K562 (cell line): Measurements from ENCODE around the gene PATL2. TPM values are rescaled to one million over a fixed set of nuclear protein-coding genes. Genes with fewer than 3 reads are reported as not detected.
A peak's percentile ranks its signal among the peaks of the same experiment; 100 is the strongest.

Experiments
- ATAC-seq: fragments of 200-7000 bp; cut with Tn5 transposase; 3 replicates; pipeline ENCODE4 v1.9.1; 2020; ENCODE audit warnings: moderate library complexity
- BruUV-seq: library from RNA; stranded (reverse); fragments of 400-500 nt; replicated peaks from 2 replicates; lab custom pipeline; 2021; lab: Mats Ljungman, UMichigan
- CTCF ChIA-PET: fragments of 300-600 bp; formaldehyde crosslinking; extraction: SDS; loops from one replicate; lab custom pipeline; 2021; ENCODE audit warnings: low intra/inter-chr PET ratio; lab: Yijun Ruan, JAX
- POLR2A ChIA-PET: fragments of 300-600, 350-650 bp; sonication (Branson Sonifier 250); formaldehyde crosslinking; extraction: SDS; loops from one replicate; lab custom pipeline; 2021; ENCODE audit warnings: antibody characterized with exemption, inconsistent platforms; lab: Yijun Ruan, JAX
- DNase-seq, 4 experiments: peaks; one replicate each; pipeline versions ENCODE4 v3.0.0 to v3.0.0-alpha.2; 2011 to 2018; ENCODE audit warnings: low spot score in 3 of 4, mixed read lengths in 3 of 4; ENCODE audit errors: extremely low read depth in 1 of 4
- FAIRE-seq: peaks from 2 replicates; lab custom pipeline; 2011; peaks lifted over from hg19 to GRCh38; lab: Jason Lieb, UNC
- H2AFZ ChIP-seq: 2 replicates; pipeline ENCODE4 v1.6.0; 2011; ENCODE audit warnings: low read depth, low read length, control low read depth, inconsistent platforms
- H3K27ac ChIP-seq: fragments of 200-600 bp; 3 replicates; pipeline ENCODE4 v1.8.0; 2011; ENCODE audit warnings: low read depth, mild to moderate bottlenecking, control low read depth, inconsistent platforms, low read length, moderate library complexity, mixed read lengths; ENCODE audit errors: extremely low read depth
- H3K27me3 ChIP-seq, 2 experiments: fragments of 300-600 bp in 1 of 2; 2 replicates in 1 of 2; 3 replicates in 1 of 2; pipeline versions ENCODE4 v1.6.0 to v1.8.0; 2011; ENCODE audit warnings: inconsistent platforms in 2 of 2, low read length in 2 of 2, mild to moderate bottlenecking in 1 of 2, mixed read lengths in 1 of 2, moderate library complexity in 1 of 2; ENCODE audit not compliant: control insufficient read depth in 2 of 2, insufficient read depth in 2 of 2
- H3K36me3 ChIP-seq: fragments of 300-600 bp; 3 replicates; pipeline ENCODE4 v1.8.0; 2011; ENCODE audit warnings: mild to moderate bottlenecking, low read length, inconsistent platforms; ENCODE audit not compliant: control insufficient read depth, insufficient read depth
- H3K4me1 ChIP-seq, 2 experiments: fragments of 200-600 bp in 1 of 2; replicated peaks in 1 of 2; 2 replicates in 1 of 2; 3 replicates in 1 of 2; pipeline versions ENCODE4 v1.5.1 to v1.8.0; 2011; ENCODE audit warnings: inconsistent platforms in 2 of 2, low read length in 2 of 2, mild to moderate bottlenecking in 1 of 2, mixed read lengths in 1 of 2, moderate library complexity in 1 of 2; ENCODE audit not compliant: control insufficient read depth in 2 of 2, insufficient read depth in 2 of 2
- H3K4me2 ChIP-seq: 2 replicates; pipeline ENCODE4 v1.6.1; 2011; ENCODE audit warnings: low read length, control low read depth, inconsistent platforms, mixed read lengths; ENCODE audit not compliant: insufficient read depth
- H3K4me3 ChIP-seq: fragments of 200-600 bp; sonication (generic), shearing (Covaris generic); 2 replicates; pipeline ENCODE4 v1.5.1; 2016; ENCODE audit warnings: control low read depth, inconsistent platforms
- H3K79me2 ChIP-seq: fragments of 200-600 bp; 3 replicates; pipeline ENCODE4 v1.8.0; 2011; ENCODE audit warnings: low read length, inconsistent platforms; ENCODE audit not compliant: control insufficient read depth, insufficient read depth
- H3K9ac ChIP-seq, 2 experiments: 2 replicates each; pipeline versions ENCODE4 v1.6.0 to v1.6.1; 2011; ENCODE audit warnings: low read depth in 2 of 2, low read length in 2 of 2, control low read depth in 1 of 2, inconsistent platforms in 1 of 2, mild to moderate bottlenecking in 1 of 2, mixed read lengths in 1 of 2; ENCODE audit not compliant: insufficient read depth in 1 of 2
- H3K9me1 ChIP-seq: one replicate; pipeline ENCODE4 v1.6.0; 2011; ENCODE audit warnings: inconsistent platforms, mild to moderate bottlenecking, low read length, moderate library complexity; ENCODE audit not compliant: control insufficient read depth, insufficient read depth
- H3K9me3 ChIP-seq: replicated peaks from 2 replicates; pipeline ENCODE4 v1.5.1; 2011; ENCODE audit warnings: low read depth, low read length, inconsistent platforms; ENCODE audit not compliant: control insufficient read depth, insufficient read depth
- H4K20me1 ChIP-seq: replicated peaks from 2 replicates; pipeline ENCODE4 v1.6.1; 2011; ENCODE audit warnings: low read length, inconsistent platforms, mixed read lengths; ENCODE audit not compliant: control insufficient read depth, insufficient read depth
- FOXP1 ChIP-seq: sonication (generic); formaldehyde crosslinking; IDR thresholded peaks from 2 replicates; pipeline ENCODE4 v1.8.0; 2022; ENCODE audit warnings: mild to moderate bottlenecking, missing genetic modification reagents
- GABPB1 ChIP-seq: sonication (generic); formaldehyde crosslinking; IDR thresholded peaks from 2 replicates; pipeline ENCODE4 v1.8.0; 2022; ENCODE audit warnings: mild to moderate bottlenecking, missing genetic modification reagents
- GATAD2B ChIP-seq: fragments of 450-650 bp; IDR thresholded peaks from 2 replicates; pipeline ENCODE4 v1.6.1; 2017; ENCODE audit warnings: mild to moderate bottlenecking, borderline replicate concordance
- HNRNPH1 ChIP-seq: fragments of 200-400 bp; formaldehyde crosslinking; optimal IDR thresholded peaks from 2 replicates; pipeline ENCODE3; 2017; ENCODE audit warnings: low read depth, mild to moderate bottlenecking, low read length, moderate library complexity
- HNRNPUL1 ChIP-seq: fragments of 200-400 bp; formaldehyde crosslinking; IDR thresholded peaks from 2 replicates; pipeline ENCODE4 v1.6.1; 2017; ENCODE audit warnings: low read length
- MCM7 ChIP-seq, 2 experiments: fragments of 450-650 bp; IDR thresholded peaks; 2 replicates each; pipeline ENCODE4 v1.6.1; 2016 to 2018
- MIER1 ChIP-seq: fragments of 450-650 bp; IDR thresholded peaks from 2 replicates; pipeline ENCODE4 v1.6.1; 2016; ENCODE audit warnings: antibody characterized with exemption, mild to moderate bottlenecking, low read depth
- RBM14 ChIP-seq: fragments of 200-400 bp; formaldehyde crosslinking; IDR thresholded peaks from 2 replicates; pipeline ENCODE4 v1.6.1; 2018; ENCODE audit warnings: low read depth, mild to moderate bottlenecking, low read length, moderate library complexity, borderline replicate concordance; ENCODE audit not compliant: insufficient read depth
- RCOR1 ChIP-seq, 2 experiments: IDR thresholded peaks; 2 replicates each; pipeline ENCODE4 v1.6.1; 2012; ENCODE audit warnings: low read depth in 2 of 2, low read length in 2 of 2, borderline replicate concordance in 1 of 2, improper control_type of control experiment in 1 of 2
- TFAP4 ChIP-seq: sonication (generic); formaldehyde crosslinking; IDR thresholded peaks from 2 replicates; pipeline ENCODE4 v1.8.0; 2022; ENCODE audit warnings: missing genetic modification reagents, mild to moderate bottlenecking, moderate library complexity, borderline replicate concordance
- ZKSCAN3 ChIP-seq: fragments of 250-450 bp; sonication (Bioruptor Pico); IDR thresholded peaks from 2 replicates; pipeline ENCODE4 v1.4.0; 2020
- ZNF316 ChIP-seq: fragments of 450-650 bp; IDR thresholded peaks from 2 replicates; pipeline ENCODE4 v1.6.1; 2016
- ZNF592 ChIP-seq: fragments of 450-650 bp; IDR thresholded peaks from 2 replicates; pipeline ENCODE4 v1.6.1; 2017; ENCODE audit warnings: antibody characterized with exemption, mild to moderate bottlenecking
- ZNF764 ChIP-seq: fragments of 250-450 bp; sonication (Bioruptor Pico); IDR thresholded peaks from 2 replicates; pipeline ENCODE4 v1.4.0; 2020; ENCODE audit warnings: low read depth, mild to moderate bottlenecking, moderate library complexity
- WGBS: fragments of 100-300 bp; shearing (Covaris generic); methylation state at CpG from one replicate; pipeline ENCODE4 v1.1.6; 2016; ENCODE audit warnings: low coverage, mixed read lengths; ENCODE audit not compliant: insufficient coverage; ENCODE audit errors: missing lambda C conversion rate; 5-methylcytosine and 5-hydroxymethylcytosine counted together
- in situ Hi-C: fragments of 300-500 bp; cut with MboI; formaldehyde crosslinking; loops from 4 replicates; pipeline ENCODE4 v1.15.0; 2018; ENCODE audit warnings: inconsistent platforms, mixed read lengths
- intact Hi-C: fragments of 100-400 bp; cut with micrococcal nuclease; formaldehyde crosslinking; loops from 2 replicates; pipeline ENCODE4 v1.14.2; 2022
- polyA plus RNA-seq, 8 experiments: library from polyadenylated mRNA; depleted of rRNA in 4 of 8; stranded (reverse) in 5 of 8; unstranded in 3 of 8; fragments of >200 nt; fragmentation: Nextera tagmentation in 2 of 8; fragmentation: Illumina TruSeq in 1 of 8; extraction: Ambion mirVana in 2 of 8; extraction: Trizol in 1 of 8; gene quantifications; 2 replicates each; pipeline versions ENCODE4 v1.2.1 to v1.2.3, GENCODE V29; 2011 to 2014; ENCODE audit warnings: inconsistent platforms in 1 of 8, missing spikeins in 1 of 8
- total RNA-seq, 7 experiments: library from RNA; depleted of rRNA in 6 of 7; stranded (reverse); fragments of >200 nt in 6 of 7; fragmentation: Illumina TruSeq in 2 of 7; extraction: Trizol in 2 of 7; gene quantifications; 2 replicates each; pipeline versions ENCODE4 v1.2.1 to v1.2.3, GENCODE V29; 2011 to 2021; ENCODE audit warnings: low replicate concordance in 1 of 7
- TF ChIP-seq, protein P1 (sequence below): sonication (generic); formaldehyde crosslinking; IDR thresholded peaks from 2 replicates; pipeline ENCODE4 v1.8.0; 2022; ENCODE audit warnings: missing genetic modification reagents, mild to moderate bottlenecking, borderline replicate concordance

The PATL2 gene
- total and polyA plus RNA-seq, 9 of the 15 experiments (the other 6 are each of a cell fraction or from before 2014, with no cell fraction given): 0.42 to 1.1 (median 0.86) TPM

- peak; percentile 99 for FAIRE-seq
- Histone ChIP-seq H3K9me3 (no peaks in the 10 kb centered on the region), H3K4me1 (peaks cover 20 to 29% of the 10 kb centered on the region in 2 experiments), H3K4me3 (no peak overlapping the region), H3K79me2 (no peaks in the 10 kb centered on the region), H3K36me3 (no peaks in the 10 kb centered on the region), H3K9me1 (no peaks in the 10 kb centered on the region), H3K9ac (peak overlapping the region; percentile 11 to 38; a peak in 3 of 4 replicates), H4K20me1 (no peaks in the 10 kb centered on the region), H3K27ac (peak overlapping the region; percentile 73), H3K27me3 (no peaks in the 10 kb centered on the region), H3K4me2 (peak overlapping the region; percentile 30), H2AFZ (peak overlapping the region; percentile 58)
- WGBS: 8% methylated on average over 5 of the region's 5 CpGs
- in situ Hi-C loops (no loop called here), intact Hi-C loops (loop anchor here (1.0 kb wide), 1 partner anchor 64 kb away; the partner anchor contains the start of gene SPG11)
- ChIA-PET CTCF (interaction anchor here (0.6 kb wide), 1 partner anchor 103 kb away, joined by 3 read pairs; no protein-coding TSS in a partner anchor), POLR2A (interaction anchor here (0.6 to 10.1 kb wide), 13 partner anchors 9 to 638 kb away, joined by 3 to 136 read pairs (median 5); partner anchors contain the start of genes B2M, PATL2, SPG11 and TRIM69)
- ATAC-seq: peak; percentile 72
- peak; percentile 61 to 87 (median 67) for DNase-seq
- BruUV-seq: TSS peak; percentile 89
- TF ChIP-seq ZNF316: peak; percentile 96
- TF ChIP-seq ZNF764 (CRISPR knock-in tag): 0 out of 2 replicates have a peak, but pooled peaks have one; percentile 36
- TF ChIP-seq HNRNPH1: peak; percentile 38
- TF ChIP-seq TFAP4: no peak
- TF ChIP-seq GABPB1 (CRISPR knock-in tag): peak; percentile 55; the same call in 1 of the 2 replicates
- TF ChIP-seq, protein P1, sequence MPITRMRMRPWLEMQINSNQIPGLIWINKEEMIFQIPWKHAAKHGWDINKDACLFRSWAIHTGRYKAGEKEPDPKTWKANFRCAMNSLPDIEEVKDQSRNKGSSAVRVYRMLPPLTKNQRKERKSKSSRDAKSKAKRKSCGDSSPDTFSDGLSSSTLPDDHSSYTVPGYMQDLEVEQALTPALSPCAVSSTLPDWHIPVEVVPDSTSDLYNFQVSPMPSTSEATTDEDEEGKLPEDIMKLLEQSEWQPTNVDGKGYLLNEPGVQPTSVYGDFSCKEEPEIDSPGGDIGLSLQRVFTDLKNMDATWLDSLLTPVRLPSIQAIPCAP: no peak
- TF ChIP-seq GATAD2B: no peak
- no peak for TF ChIP-seq RBM14
- TF ChIP-seq FOXP1 (CRISPR knock-in tag): no peak
- TF ChIP-seq RCOR1 (IDR thresholded peaks at IDR 0.05; ENCODE audit: borderline replicate concordance in 1 of 2, low read depth in 2 of 2, low read length in 2 of 2): peak in 1 of 2 experiments; percentile 80; a peak in 1 of 4 replicates
- TF ChIP-seq HNRNPUL1: no peak
- TF ChIP-seq MIER1: 0 out of 2 replicates have a peak, but pooled peaks have one; percentile 15
- no peak for TF ChIP-seq ZKSCAN3 (CRISPR knock-in tag)
- no peak for TF ChIP-seq MCM7 (IDR thresholded peaks at IDR 0.05)
- peak; percentile 59; the same call in 1 of the 2 replicates for TF ChIP-seq ZNF592
Measured at GRCh38 chr15:44726568-44727484, 15.7 kb upstream of the PATL2 start.
